ENCODE measurements around the gene KDM4E.
"Not testable (repeated sequence)": the region's sequence is repeated elsewhere in the genome, so short reads cannot be mapped to it uniquely, and the experiment has no call there.

The KDM4E gene

GRCh38 chr11:95024958-95025357 lies at the start of gene KDM4E:
TSS of gene KDM4E (plus strand) at chr11:95025258. CDS start at chr11:95025558, 300 bp downstream.
- DNase-seq (ENCODE audit: low read depth), result no peak

GRCh38 chr11:94975599-94975998 lies 49.5 kb upstream of the KDM4E start:
- DNase-seq (ENCODE audit: low read depth), result no peak

GRCh38 chr11:94987378-94987777 lies 37.7 kb upstream of the KDM4E start:
- no peak for DNase-seq (ENCODE audit: low read depth)

GRCh38 chr11:94988748-94989147 lies 36.3 kb upstream of the KDM4E start:
- no peak for DNase-seq (ENCODE audit: low read depth)

GRCh38 chr11:94993400-94993943 lies 31.6 kb upstream of the KDM4E start:
- no peak for DNase-seq (ENCODE audit: low read depth)

GRCh38 chr11:94997437-94997836 lies 27.6 kb upstream of the KDM4E start:
- DNase-seq (ENCODE audit: low read depth), result no peak

- no peak for DNase-seq (ENCODE audit: low read depth)
Measured at GRCh38 chr11:94998285-94998684, 26.8 kb upstream of the KDM4E start.

- DNase-seq (ENCODE audit: low read depth), result no peak
Measured at GRCh38 chr11:95003716-95004115, 21.3 kb upstream of the KDM4E start.

- no peak for DNase-seq (ENCODE audit: low read depth)
Measured at GRCh38 chr11:95005642-95006041, 19.4 kb upstream of the KDM4E start.

GRCh38 chr11:95011376-95011775 lies 13.7 kb upstream of the KDM4E start:
- DNase-seq (ENCODE audit: low read depth), result no peak

GRCh38 chr11:95014184-95014821 lies 10.8 kb upstream of the KDM4E start:
- DNase-seq (ENCODE audit: low read depth), result no peak

GRCh38 chr11:95016139-95016538 lies 8.9 kb upstream of the KDM4E start:
- peak; percentile 5 for DNase-seq (ENCODE audit: low read depth)

GRCh38 chr11:95021468-95021867 lies 3.6 kb upstream of the KDM4E start:
- not testable (repeated sequence) for DNase-seq (ENCODE audit: low read depth)

- not testable (repeated sequence) for DNase-seq (ENCODE audit: low read depth)
Measured at GRCh38 chr11:95025594-95025993, 536 bp downstream of the KDM4E start.

GRCh38 chr11:95028357-95028756 lies 3.3 kb downstream of the KDM4E start:
- DNase-seq (ENCODE audit: low read depth), result no peak

- no peak for DNase-seq (ENCODE audit: low read depth)
Measured at GRCh38 chr11:95033051-95033450, 8.0 kb downstream of the KDM4E start.

GRCh38 chr11:95035316-95035715 lies 10.3 kb downstream of the KDM4E start:
- DNase-seq (ENCODE audit: low read depth), result no peak

- not testable (repeated sequence) for DNase-seq (ENCODE audit: low read depth)
Measured at GRCh38 chr11:95037356-95038035, 12.4 kb downstream of the KDM4E start.

- no peak for DNase-seq (ENCODE audit: low read depth)
Measured at GRCh38 chr11:95042239-95042638, 17.2 kb downstream of the KDM4E start.

- DNase-seq (ENCODE audit: low read depth), result no peak
Measured at GRCh38 chr11:95042906-95043305, 17.8 kb downstream of the KDM4E start.

GRCh38 chr11:95044010-95044409 lies 19.0 kb downstream of the KDM4E start:
- DNase-seq (ENCODE audit: low read depth), result no peak

GRCh38 chr11:95045812-95046211 lies 20.8 kb downstream of the KDM4E start:
- DNase-seq (ENCODE audit: low read depth), result no peak

GRCh38 chr11:95049122-95049521 lies 24.1 kb downstream of the KDM4E start, which contains the start of gene KDM4F:
TSS of gene KDM4F (plus strand) at chr11:95049422.
- not testable (repeated sequence) for DNase-seq (ENCODE audit: low read depth)

Data from ELR (cell line).